IPS-15b (cell line): Measurements from ENCODE around the gene POPDC2.

Source experiments
- H3K27me3 ChIP-seq: one replicate; pipeline ENCODE4 v1.6.1; 2013; ENCODE audit warnings: low read length; ENCODE audit not compliant: control insufficient read depth, insufficient read depth
- H3K36me3 ChIP-seq: one replicate; pipeline ENCODE4 v1.6.1; 2013; ENCODE audit warnings: low read length; ENCODE audit not compliant: control insufficient read depth, insufficient read depth
- H3K4me1 ChIP-seq: one replicate; pipeline ENCODE4 v1.6.1; 2013; ENCODE audit warnings: mild to moderate bottlenecking, low read length; ENCODE audit not compliant: control insufficient read depth, insufficient read depth
- H3K4me3 ChIP-seq: one replicate; pipeline ENCODE4 v1.5.1; 2013; ENCODE audit warnings: low read depth, low read length
- H3K9ac ChIP-seq: one replicate; pipeline ENCODE4 v1.6.1; 2013; ENCODE audit warnings: low read depth, mild to moderate bottlenecking, low read length
- H3K9me3 ChIP-seq: one replicate; pipeline ENCODE4 v1.6.1; 2013; ENCODE audit warnings: mild to moderate bottlenecking, low read length; ENCODE audit not compliant: control insufficient read depth, insufficient read depth

POPDC2 gene

DNA sequence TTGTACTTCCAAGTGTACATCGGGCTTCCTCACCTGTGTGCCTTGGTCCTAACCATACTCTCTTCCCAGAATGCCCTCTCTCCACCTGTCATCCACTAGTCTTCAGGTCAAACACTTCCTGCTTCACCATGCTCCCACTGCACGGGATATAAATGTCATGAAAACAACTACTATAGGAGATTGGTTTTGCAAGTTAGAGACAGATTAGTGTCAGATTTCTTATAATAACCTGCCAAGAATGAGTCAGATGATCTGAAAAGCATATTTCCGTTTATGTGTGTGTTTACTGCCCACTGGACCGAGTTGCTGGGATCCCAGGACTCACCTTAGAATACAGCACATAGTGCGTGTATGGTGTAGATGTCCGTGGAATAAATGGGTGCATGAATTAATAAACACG, 41.3 kb downstream of the POPDC2 start:
- H3K4me1 ChIP-seq, result no peaks in the 10 kb centered on the region
- H3K9ac ChIP-seq, result no peak overlapping the region
- no peaks in the 10 kb centered on the region for H3K27me3 ChIP-seq
- H3K36me3 ChIP-seq, result no peaks in the 10 kb centered on the region
- no peaks in the 10 kb centered on the region for H3K9me3 ChIP-seq
- no peak overlapping the region for H3K4me3 ChIP-seq

DNA sequence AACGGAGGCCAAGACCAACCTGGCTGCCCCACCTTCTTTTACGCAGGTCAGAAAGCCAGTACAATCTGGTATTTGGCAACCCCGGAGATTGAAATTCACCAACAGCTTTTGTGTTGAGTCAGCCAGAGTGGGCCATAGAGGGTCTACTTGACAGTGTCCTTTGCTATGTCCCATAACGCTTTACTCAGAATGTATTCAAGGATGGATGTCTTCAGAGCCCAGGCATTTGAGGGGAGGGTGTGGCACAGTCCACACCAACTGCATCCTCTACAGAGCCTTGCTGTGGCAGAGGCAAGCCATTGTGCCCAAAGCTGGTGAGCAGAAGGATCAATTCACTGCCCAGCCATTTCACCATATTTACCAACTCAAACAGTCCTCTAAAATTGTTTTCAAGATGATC, 44.3 kb downstream of the POPDC2 start:
- Histone ChIP-seq H3K9ac (no peak overlapping the region), H3K36me3 (no peaks in the 10 kb centered on the region), H3K4me1 (no peaks in the 10 kb centered on the region), H3K4me3 (no peak overlapping the region), H3K27me3 (no peaks in the 10 kb centered on the region), H3K9me3 (no peaks in the 10 kb centered on the region)

DNA sequence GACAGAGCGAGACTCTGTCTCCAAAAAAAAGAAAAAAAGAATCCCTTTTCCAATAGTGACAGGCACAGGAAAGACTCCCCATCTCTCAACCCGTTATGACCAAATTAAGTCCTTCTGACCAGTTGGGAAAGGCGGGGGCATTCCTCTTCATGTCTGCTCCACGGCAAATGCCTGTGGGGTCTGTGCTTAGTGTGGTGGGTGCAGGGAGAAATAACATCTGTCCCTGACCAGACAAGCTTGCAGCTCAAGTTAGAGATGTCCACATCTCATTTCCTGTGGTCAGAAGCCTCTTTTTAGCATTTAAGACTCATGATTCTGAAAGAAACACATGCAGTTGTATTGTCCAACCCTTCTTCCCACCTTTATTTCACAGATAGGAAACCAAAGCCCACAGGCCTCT, 46.5 kb downstream of the POPDC2 start:
- H3K36me3 ChIP-seq, result no peaks in the 10 kb centered on the region
- no peaks in the 10 kb centered on the region for H3K4me1 ChIP-seq
- no peaks in the 10 kb centered on the region for H3K27me3 ChIP-seq
- no peak overlapping the region for H3K9ac ChIP-seq
- no peaks in the 10 kb centered on the region for H3K9me3 ChIP-seq
- no peak overlapping the region for H3K4me3 ChIP-seq

DNA sequence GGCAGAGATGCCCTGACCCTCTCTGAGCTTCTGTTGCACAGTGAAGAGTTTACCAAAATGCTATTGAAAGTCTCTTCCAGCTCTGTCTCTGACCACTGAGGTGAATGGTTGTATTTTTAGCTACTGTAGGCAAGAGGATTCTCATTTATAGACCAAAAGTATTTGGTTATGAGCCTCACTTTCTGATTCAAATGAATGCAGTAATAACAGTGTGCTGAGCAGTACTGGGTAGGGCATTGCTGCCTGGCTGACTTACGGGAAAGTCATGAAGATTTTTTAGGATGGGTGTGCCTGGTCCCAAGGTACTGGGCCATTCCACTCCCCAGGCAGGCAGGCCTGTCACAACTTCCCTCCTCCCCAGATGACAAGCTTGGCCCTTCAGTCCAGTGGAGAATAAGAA, 47.2 kb downstream of the POPDC2 start:
- Histone ChIP-seq H3K4me3 (no peak overlapping the region), H3K9me3 (no peaks in the 10 kb centered on the region), H3K27me3 (no peaks in the 10 kb centered on the region), H3K9ac (no peak overlapping the region), H3K4me1 (no peaks in the 10 kb centered on the region), H3K36me3 (no peaks in the 10 kb centered on the region)

DNA sequence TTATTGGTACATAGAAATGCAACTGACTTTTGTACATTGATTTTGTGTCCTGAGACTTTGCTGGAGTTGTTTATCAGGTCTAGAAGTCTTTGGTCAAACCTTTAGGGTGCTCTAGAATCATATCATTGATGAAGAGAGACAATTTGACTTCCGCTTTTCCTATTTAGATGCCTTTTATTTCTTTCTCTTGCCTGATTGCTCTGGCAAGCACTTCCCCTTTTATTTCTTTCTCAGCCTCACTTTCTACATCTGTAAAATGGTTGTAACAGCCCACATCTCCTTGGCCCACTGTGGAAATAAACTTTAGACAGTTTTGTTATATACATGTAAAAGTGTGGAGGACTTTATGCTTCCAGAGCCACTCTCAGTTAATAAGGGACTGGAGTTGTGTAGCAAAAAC, 48.7 kb downstream of the POPDC2 start:
- no peaks in the 10 kb centered on the region for H3K9me3 ChIP-seq
- H3K4me3 ChIP-seq, result no peak overlapping the region
- no peak overlapping the region for H3K9ac ChIP-seq
- no peaks in the 10 kb centered on the region for H3K4me1 ChIP-seq
- H3K36me3 ChIP-seq, result no peaks in the 10 kb centered on the region
- H3K27me3 ChIP-seq, result no peaks in the 10 kb centered on the region

DNA sequence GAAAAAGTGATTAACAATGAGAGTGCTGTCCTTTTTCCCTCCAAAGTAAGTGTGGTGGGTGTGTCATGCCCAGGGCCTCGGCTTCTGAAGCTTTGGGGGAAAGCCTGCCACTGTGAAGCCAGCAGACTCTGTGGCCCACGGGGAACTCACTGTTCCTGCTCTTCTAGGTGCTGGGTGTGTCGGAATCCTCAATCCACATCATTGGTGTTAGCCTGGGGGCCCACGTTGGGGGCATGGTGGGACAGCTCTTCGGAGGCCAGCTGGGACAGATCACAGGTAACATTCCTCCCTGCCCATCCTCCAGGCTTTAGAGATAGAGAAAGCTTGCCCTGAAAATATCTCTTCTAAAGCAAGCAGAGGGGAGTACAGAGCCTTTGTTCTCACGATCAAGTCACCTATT, 51.1 kb downstream of the POPDC2 start:
- Histone ChIP-seq H3K9ac (no peak overlapping the region), H3K4me1 (no peaks in the 10 kb centered on the region), H3K27me3 (no peaks in the 10 kb centered on the region), H3K9me3 (no peaks in the 10 kb centered on the region), H3K36me3 (no peaks in the 10 kb centered on the region), H3K4me3 (no peak overlapping the region)

DNA sequence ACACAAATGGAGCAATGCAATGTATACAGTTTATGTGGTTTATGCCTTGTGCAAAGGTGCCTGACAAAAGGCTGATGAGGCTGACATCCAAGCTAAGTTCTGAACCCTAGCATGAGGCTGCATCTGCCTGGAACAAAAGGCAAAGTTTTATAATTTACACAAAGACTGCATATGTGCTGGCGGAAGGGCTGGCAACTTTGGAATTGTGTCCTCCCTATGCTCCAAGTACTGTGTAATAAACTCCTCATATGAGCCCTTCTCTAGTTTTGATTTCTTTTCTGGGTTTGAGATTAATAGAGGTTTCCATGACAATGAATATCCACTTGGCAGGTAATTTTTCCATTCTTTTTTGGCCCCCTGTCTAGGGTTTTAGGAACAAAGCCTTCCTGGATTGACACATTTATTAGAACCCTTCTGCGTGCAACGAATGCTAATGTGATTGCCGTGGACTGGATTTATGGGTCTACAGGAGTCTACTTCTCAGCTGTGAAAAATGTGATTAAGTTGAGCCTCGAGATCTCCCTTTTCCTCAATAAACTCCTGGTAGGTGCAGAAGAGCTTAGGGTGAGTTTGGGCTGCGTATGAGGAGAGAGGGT, 51.9 kb downstream of the POPDC2 start:
- no peak overlapping the region for H3K4me3 ChIP-seq
- no peaks in the 10 kb centered on the region for H3K36me3 ChIP-seq
- H3K9me3 ChIP-seq, result no peaks in the 10 kb centered on the region
- H3K27me3 ChIP-seq, result no peaks in the 10 kb centered on the region
- no peak overlapping the region for H3K9ac ChIP-seq
- no peaks in the 10 kb centered on the region for H3K4me1 ChIP-seq

DNA sequence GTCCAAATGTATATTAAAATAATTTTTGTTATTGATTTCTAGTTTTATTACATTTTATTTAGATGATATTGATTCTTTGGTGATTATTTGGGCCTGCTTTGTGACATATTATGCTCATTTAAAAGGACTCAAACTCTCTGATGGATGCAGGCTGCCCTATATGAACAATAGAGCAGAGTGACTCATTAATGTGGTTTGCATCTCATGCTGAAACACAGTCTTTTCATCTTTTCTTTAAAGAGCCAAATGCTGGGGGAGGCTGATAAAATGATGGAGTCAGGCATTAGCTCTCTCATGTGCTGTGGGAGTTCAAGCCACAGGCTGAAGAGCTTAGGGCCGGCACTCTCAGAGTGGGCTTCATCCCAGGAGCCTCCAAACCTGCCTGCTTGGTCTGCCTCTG, 55.5 kb downstream of the POPDC2 start:
- Histone ChIP-seq H3K9ac (no peak overlapping the region), H3K36me3 (no peaks in the 10 kb centered on the region), H3K4me1 (peaks cover 3% of the 10 kb centered on the region), H3K9me3 (no peaks in the 10 kb centered on the region), H3K27me3 (no peaks in the 10 kb centered on the region), H3K4me3 (no peak overlapping the region)

DNA sequence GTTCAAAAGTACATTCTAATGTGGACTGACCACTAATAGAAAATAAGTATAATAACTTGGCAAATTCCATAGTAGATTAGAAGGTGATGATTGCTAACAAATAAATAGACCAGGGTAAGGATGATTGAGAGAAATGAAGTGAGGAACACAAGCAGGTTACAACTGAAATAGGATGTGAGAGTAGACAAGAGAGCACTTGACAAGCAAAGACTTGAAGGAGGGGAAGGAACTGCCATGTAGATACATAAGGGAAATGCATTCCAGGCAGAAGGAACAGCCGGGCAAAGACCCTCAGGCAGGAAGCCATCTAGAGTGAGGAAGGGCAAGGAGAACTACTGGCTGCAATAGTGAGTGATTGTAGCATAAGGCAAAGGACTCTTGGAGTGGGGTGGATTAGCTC, 57.7 kb downstream of the POPDC2 start:
- Histone ChIP-seq H3K4me3 (no peak overlapping the region), H3K9me3 (no peaks in the 10 kb centered on the region), H3K36me3 (no peaks in the 10 kb centered on the region), H3K9ac (no peak overlapping the region), H3K4me1 (peaks cover 3% of the 10 kb centered on the region), H3K27me3 (no peaks in the 10 kb centered on the region)

DNA sequence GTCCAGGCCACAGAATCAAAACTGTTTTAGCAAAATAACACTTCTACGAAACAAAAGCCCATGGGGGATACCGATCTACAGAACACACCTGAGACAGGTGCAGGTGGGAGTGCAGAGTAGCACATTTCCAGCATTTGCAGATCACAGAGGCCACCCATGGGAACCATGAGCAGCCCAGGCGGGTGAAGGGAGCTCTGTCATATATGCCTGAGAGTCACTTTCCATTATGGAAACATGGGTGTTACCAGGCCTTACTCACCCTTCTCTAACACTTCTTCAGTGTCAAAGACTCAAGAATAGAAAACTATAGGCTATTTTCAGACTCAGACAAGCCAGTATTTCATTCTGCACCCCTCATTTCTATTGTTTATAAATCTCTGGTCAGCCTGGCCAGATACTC, 59.2 kb downstream of the POPDC2 start:
- H3K9me3 ChIP-seq, result no peaks in the 10 kb centered on the region
- peaks cover 3% of the 10 kb centered on the region for H3K4me1 ChIP-seq
- no peak overlapping the region for H3K9ac ChIP-seq
- H3K36me3 ChIP-seq, result no peaks in the 10 kb centered on the region
- H3K4me3 ChIP-seq, result no peak overlapping the region
- H3K27me3 ChIP-seq, result no peaks in the 10 kb centered on the region

DNA sequence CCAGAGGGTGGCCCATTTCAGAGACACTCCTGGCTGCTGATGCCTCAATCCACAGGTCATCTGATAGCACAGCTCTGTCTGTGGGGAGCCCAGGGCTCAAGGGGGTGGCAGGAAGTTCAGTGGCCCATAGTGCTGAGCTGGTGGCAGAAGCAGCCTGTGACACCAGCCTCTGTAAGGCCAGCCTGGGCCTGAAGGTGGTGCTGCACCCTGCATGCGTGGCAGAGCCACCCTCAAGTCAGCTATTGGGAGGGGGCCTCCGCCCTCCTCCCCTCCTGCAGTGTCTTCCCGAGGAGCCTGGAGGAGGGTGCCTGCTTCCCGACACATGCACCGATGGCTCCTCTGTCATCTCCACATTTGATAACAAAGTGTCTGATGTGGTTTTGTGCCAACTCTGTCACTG, 59.7 kb downstream of the POPDC2 start:
- Histone ChIP-seq H3K9me3 (no peaks in the 10 kb centered on the region), H3K9ac (no peak overlapping the region), H3K4me3 (no peak overlapping the region), H3K27me3 (no peaks in the 10 kb centered on the region), H3K36me3 (no peaks in the 10 kb centered on the region), H3K4me1 (peaks cover 3% of the 10 kb centered on the region)

DNA sequence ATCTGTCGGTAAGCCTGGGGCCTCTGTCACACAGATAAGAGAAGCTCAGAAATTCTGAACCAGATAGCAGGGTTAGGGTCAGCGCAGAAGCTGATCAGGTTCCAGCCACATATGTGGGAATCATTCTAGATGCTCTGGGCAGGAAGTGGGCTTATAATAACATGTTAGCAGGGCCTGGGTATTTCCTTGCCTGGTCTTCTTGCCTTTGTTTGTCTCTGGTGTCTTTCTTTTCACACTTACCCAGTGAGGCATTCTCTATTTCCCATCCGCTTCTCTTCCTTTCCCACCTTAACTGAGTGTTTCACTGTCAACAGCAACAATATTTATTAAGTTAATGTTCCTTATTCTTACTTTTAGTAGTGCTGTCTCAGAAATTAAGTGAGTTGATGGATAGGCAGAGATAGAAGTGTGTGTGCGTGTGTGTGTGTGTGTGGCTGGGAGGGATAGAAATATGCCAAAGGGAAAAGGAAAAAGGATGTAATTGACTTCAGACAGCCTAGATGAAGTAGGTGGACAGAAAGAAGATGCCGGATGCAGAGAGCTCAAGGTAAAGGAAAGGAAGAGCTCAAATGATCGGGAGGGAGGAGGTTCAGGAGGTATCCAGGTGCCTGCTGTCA, 60.7 kb downstream of the POPDC2 start:
- Histone ChIP-seq H3K9me3 (no peaks in the 10 kb centered on the region), H3K4me3 (no peak overlapping the region), H3K27me3 (no peaks in the 10 kb centered on the region), H3K36me3 (no peaks in the 10 kb centered on the region), H3K9ac (no peak overlapping the region), H3K4me1 (peaks cover 3% of the 10 kb centered on the region)
